ENCODE measurements around the gene ARL17A.
"Not testable (repeated sequence)": the region's sequence is repeated elsewhere in the genome, so short reads cannot be mapped to it uniquely, and the experiment has no call there.

Gene ARL17A

GRCh38 chr17:46611304-46611703 is 31.8 kb upstream of the ARL17A start:
- H2AFZ ChIP-seq (ENCODE audit: low read depth, low read length); H3K4me3 ChIP-seq (ENCODE audit: insufficient read depth in 1 of 2, low read depth in 1 of 2, low read length in 2 of 2); H2BK15ac ChIP-seq (ENCODE audit: low read depth, poor library complexity, severe bottlenecking); H3K4me2 ChIP-seq (ENCODE audit: low read length, poor library complexity, severe bottlenecking); H3K9ac ChIP-seq (ENCODE audit: low read length); H3K27me3 ChIP-seq (ENCODE audit: control insufficient read depth in 1 of 2, insufficient read depth in 1 of 2, low read length in 2 of 2); H3K23ac ChIP-seq (ENCODE audit: low read length in 2 of 2); H4K91ac ChIP-seq (ENCODE audit: low read length); H2BK12ac ChIP-seq (ENCODE audit: low read length in 2 of 2); H3K79me1 ChIP-seq (replicated peaks; ENCODE audit: low read length, poor library complexity, severe bottlenecking); H2AK5ac ChIP-seq (ENCODE audit: low read length, severe bottlenecking); H3K18ac ChIP-seq (ENCODE audit: low read depth in 1 of 2, low read length in 2 of 2); H3K36me3 ChIP-seq (ENCODE audit: control insufficient read depth in 1 of 2, insufficient read depth in 2 of 2, low read depth in 1 of 2, low read length in 2 of 2); H3K27ac ChIP-seq (ENCODE audit: low read length, poor library complexity, severe bottlenecking); H3K9me3 ChIP-seq (ENCODE audit: control insufficient read depth, low read length); H3K4me1 ChIP-seq (ENCODE audit: control insufficient read depth, insufficient read depth, low read depth, low read length); H3K4ac ChIP-seq (ENCODE audit: low read depth in 1 of 2, low read length in 2 of 2); H4K8ac ChIP-seq (ENCODE audit: low read length); DNase-seq; H3K14ac ChIP-seq (ENCODE audit: low read length in 2 of 2); H2BK5ac ChIP-seq (ENCODE audit: low read depth, low read length, poor library complexity, severe bottlenecking); H2BK120ac ChIP-seq (ENCODE audit: low read depth, low read length): not testable (repeated sequence)
- WGBS, result no CpG with 5 or more reads among the region's 2 CpGs

- not testable (repeated sequence) for H3K4me2 ChIP-seq (ENCODE audit: low read length, poor library complexity, severe bottlenecking); H2BK5ac ChIP-seq (ENCODE audit: low read depth, low read length, poor library complexity, severe bottlenecking); H2BK120ac ChIP-seq (ENCODE audit: low read depth, low read length); H3K79me1 ChIP-seq (replicated peaks; ENCODE audit: low read length, poor library complexity, severe bottlenecking); H3K9ac ChIP-seq (ENCODE audit: low read length); H3K36me3 ChIP-seq (ENCODE audit: control insufficient read depth in 1 of 2, insufficient read depth in 2 of 2, low read depth in 1 of 2, low read length in 2 of 2); H3K14ac ChIP-seq (ENCODE audit: low read length in 2 of 2); H2AK5ac ChIP-seq (ENCODE audit: low read length, severe bottlenecking); H3K4me3 ChIP-seq (ENCODE audit: insufficient read depth in 1 of 2, low read depth in 1 of 2, low read length in 2 of 2); H3K27ac ChIP-seq (ENCODE audit: low read length, poor library complexity, severe bottlenecking); H4K8ac ChIP-seq (ENCODE audit: low read length); H4K91ac ChIP-seq (ENCODE audit: low read length); H3K23ac ChIP-seq (ENCODE audit: low read length in 2 of 2); H2AFZ ChIP-seq (ENCODE audit: low read depth, low read length); H3K18ac ChIP-seq (ENCODE audit: low read depth in 1 of 2, low read length in 2 of 2); H3K4me1 ChIP-seq (ENCODE audit: control insufficient read depth, insufficient read depth, low read depth, low read length); H2BK15ac ChIP-seq (ENCODE audit: low read depth, poor library complexity, severe bottlenecking); H3K9me3 ChIP-seq (ENCODE audit: control insufficient read depth, low read length); H3K27me3 ChIP-seq (ENCODE audit: control insufficient read depth in 1 of 2, insufficient read depth in 1 of 2, low read length in 2 of 2); DNase-seq; H3K4ac ChIP-seq (ENCODE audit: low read depth in 1 of 2, low read length in 2 of 2); H2BK12ac ChIP-seq (ENCODE audit: low read length in 2 of 2)
Measured at GRCh38 chr17:46603125-46603524, 23.6 kb upstream of the ARL17A start.

- H3K36me3 ChIP-seq (ENCODE audit: control insufficient read depth in 1 of 2, insufficient read depth in 2 of 2, low read depth in 1 of 2, low read length in 2 of 2); H3K4me3 ChIP-seq (ENCODE audit: insufficient read depth in 1 of 2, low read depth in 1 of 2, low read length in 2 of 2); H3K79me1 ChIP-seq (replicated peaks; ENCODE audit: low read length, poor library complexity, severe bottlenecking); H3K18ac ChIP-seq (ENCODE audit: low read depth in 1 of 2, low read length in 2 of 2); H2AK5ac ChIP-seq (ENCODE audit: low read length, severe bottlenecking); H3K4ac ChIP-seq (ENCODE audit: low read depth in 1 of 2, low read length in 2 of 2); H3K27ac ChIP-seq (ENCODE audit: low read length, poor library complexity, severe bottlenecking); H3K4me2 ChIP-seq (ENCODE audit: low read length, poor library complexity, severe bottlenecking); H2BK15ac ChIP-seq (ENCODE audit: low read depth, poor library complexity, severe bottlenecking); H3K4me1 ChIP-seq (ENCODE audit: control insufficient read depth, insufficient read depth, low read depth, low read length); H3K9ac ChIP-seq (ENCODE audit: low read length); H2BK120ac ChIP-seq (ENCODE audit: low read depth, low read length); H3K23ac ChIP-seq (ENCODE audit: low read length in 2 of 2); H3K9me3 ChIP-seq (ENCODE audit: control insufficient read depth, low read length); H3K27me3 ChIP-seq (ENCODE audit: control insufficient read depth in 1 of 2, insufficient read depth in 1 of 2, low read length in 2 of 2); H3K14ac ChIP-seq (ENCODE audit: low read length in 2 of 2); H2BK5ac ChIP-seq (ENCODE audit: low read depth, low read length, poor library complexity, severe bottlenecking); H2BK12ac ChIP-seq (ENCODE audit: low read length in 2 of 2); H4K8ac ChIP-seq (ENCODE audit: low read length); DNase-seq; H2AFZ ChIP-seq (ENCODE audit: low read depth, low read length); H4K91ac ChIP-seq (ENCODE audit: low read length): not testable (repeated sequence)
- WGBS, result no CpG with 5 or more reads among the region's 3 CpGs
Measured at GRCh38 chr17:46600767-46601166, 21.3 kb upstream of the ARL17A start.

DNA sequence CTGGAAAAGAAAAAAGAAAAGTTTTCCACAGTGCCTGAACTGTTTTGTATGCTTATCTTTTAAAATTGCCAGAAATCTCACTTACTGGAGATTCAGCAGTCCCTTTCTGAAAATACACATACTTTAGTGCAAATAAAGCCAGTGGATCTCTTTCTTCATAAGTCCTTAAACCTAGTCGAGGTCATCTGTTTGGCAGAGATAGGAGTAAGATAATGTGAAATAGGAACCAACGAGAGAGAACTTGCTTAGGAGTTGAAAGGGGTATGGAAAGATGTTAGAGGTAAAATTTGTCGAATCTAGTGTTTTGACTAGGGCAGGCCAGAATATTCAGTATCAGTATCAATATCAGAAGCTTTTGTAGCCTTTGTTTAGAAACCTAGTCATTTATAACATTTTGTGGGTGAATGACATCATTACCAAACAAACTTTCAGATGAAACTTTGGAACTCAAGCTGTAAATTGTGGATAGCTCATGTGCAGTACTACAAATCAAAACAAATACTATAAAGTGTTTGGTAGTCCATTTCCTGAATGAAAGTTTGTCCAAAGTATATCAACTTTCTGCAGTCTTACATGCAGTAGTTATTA is 18.9 kb upstream of the ARL17A start:
- H2BK120ac ChIP-seq (ENCODE audit: low read depth, low read length); H2BK15ac ChIP-seq (ENCODE audit: low read depth, poor library complexity, severe bottlenecking); H3K4me1 ChIP-seq (ENCODE audit: control insufficient read depth, insufficient read depth, low read depth, low read length); H3K23ac ChIP-seq (ENCODE audit: low read length in 2 of 2); H3K9ac ChIP-seq (ENCODE audit: low read length); H3K27ac ChIP-seq (ENCODE audit: low read length, poor library complexity, severe bottlenecking); H4K91ac ChIP-seq (ENCODE audit: low read length); H3K14ac ChIP-seq (ENCODE audit: low read length in 2 of 2); H2BK12ac ChIP-seq (ENCODE audit: low read length in 2 of 2); H3K4me2 ChIP-seq (ENCODE audit: low read length, poor library complexity, severe bottlenecking); H3K18ac ChIP-seq (ENCODE audit: low read depth in 1 of 2, low read length in 2 of 2); H4K8ac ChIP-seq (ENCODE audit: low read length); H3K4me3 ChIP-seq (ENCODE audit: insufficient read depth in 1 of 2, low read depth in 1 of 2, low read length in 2 of 2); H2AFZ ChIP-seq (ENCODE audit: low read depth, low read length); H3K79me1 ChIP-seq (replicated peaks; ENCODE audit: low read length, poor library complexity, severe bottlenecking); H2BK5ac ChIP-seq (ENCODE audit: low read depth, low read length, poor library complexity, severe bottlenecking); H3K36me3 ChIP-seq (ENCODE audit: control insufficient read depth in 1 of 2, insufficient read depth in 2 of 2, low read depth in 1 of 2, low read length in 2 of 2); DNase-seq; H2AK5ac ChIP-seq (ENCODE audit: low read length, severe bottlenecking); H3K9me3 ChIP-seq (ENCODE audit: control insufficient read depth, low read length); H3K27me3 ChIP-seq (ENCODE audit: control insufficient read depth in 1 of 2, insufficient read depth in 1 of 2, low read length in 2 of 2); H3K4ac ChIP-seq (ENCODE audit: low read depth in 1 of 2, low read length in 2 of 2): not testable (repeated sequence)
- WGBS, result 100% methylated on average over 1 of the region's 3 CpGs
